Calu3 (cell line): ENCODE data around the gene MMAB. TPM values are rescaled to one million over a fixed set of nuclear protein-coding genes. Genes with fewer than 3 reads are reported as not detected.

Experiments used
- BruUV-seq: library from RNA; stranded (reverse); fragments of 400-500 nt; replicated peaks from 2 replicates; lab custom pipeline; 2021; lab: Mats Ljungman, UMichigan
- CTCF ChIA-PET: fragments of 300-600 bp; sonication (Branson Sonifier 250); formaldehyde crosslinking; loops from one replicate; lab custom pipeline; 2022; ENCODE audit warnings: antibody characterized with exemption; lab: Charles Lee
- DNase-seq: peaks from one replicate; pipeline ENCODE4 v3.0.0; 2022
- H3K27ac Mint-ChIP-seq: one replicate; pipeline ENCODE4 v1.8.0; 2022; ENCODE audit warnings: mixed read lengths; ENCODE audit not compliant: unreplicated experiment
- H3K27me3 Mint-ChIP-seq: one replicate; pipeline ENCODE4 v1.8.0; 2022; ENCODE audit warnings: mixed read lengths; ENCODE audit not compliant: unreplicated experiment
- H3K36me3 Mint-ChIP-seq: one replicate; pipeline ENCODE4 v1.8.0; 2022; ENCODE audit warnings: mild to moderate bottlenecking, moderate library complexity, mixed read lengths; ENCODE audit not compliant: insufficient read depth, unreplicated experiment
- H3K4me1 Mint-ChIP-seq: one replicate; pipeline ENCODE4 v1.8.0; 2022; ENCODE audit warnings: mild to moderate bottlenecking, low read depth, mixed read lengths; ENCODE audit not compliant: unreplicated experiment
- H3K4me3 Mint-ChIP-seq: one replicate; pipeline ENCODE4 v1.8.0; 2022; ENCODE audit warnings: mild to moderate bottlenecking, low read depth, moderate library complexity, mixed read lengths; ENCODE audit not compliant: unreplicated experiment
- H3K9me3 Mint-ChIP-seq: one replicate; pipeline ENCODE4 v1.8.0; 2022; ENCODE audit warnings: low read depth, mixed read lengths; ENCODE audit not compliant: unreplicated experiment
- intact Hi-C: fragments of 100-400 bp; cut with micrococcal nuclease; formaldehyde crosslinking; loops from one replicate; pipeline ENCODE4 v1.10.0; 2022; ENCODE audit not compliant: unreplicated experiment
- total RNA-seq: library from RNA; stranded (reverse); gene quantifications from 2 replicates; pipeline ENCODE4 v1.2.3, GENCODE V29; 2022
- TF ChIP-seq, protein P1 (sequence below): fragments of 200-600 bp; IDR thresholded peaks from one replicate; pipeline ENCODE4 v1.8.0; 2022; ENCODE audit warnings: antibody characterized with exemption; ENCODE audit not compliant: unreplicated experiment

Gene MMAB
- total RNA-seq, 1 experiment from 2014 or later = 82.8 TPM

DNA sequence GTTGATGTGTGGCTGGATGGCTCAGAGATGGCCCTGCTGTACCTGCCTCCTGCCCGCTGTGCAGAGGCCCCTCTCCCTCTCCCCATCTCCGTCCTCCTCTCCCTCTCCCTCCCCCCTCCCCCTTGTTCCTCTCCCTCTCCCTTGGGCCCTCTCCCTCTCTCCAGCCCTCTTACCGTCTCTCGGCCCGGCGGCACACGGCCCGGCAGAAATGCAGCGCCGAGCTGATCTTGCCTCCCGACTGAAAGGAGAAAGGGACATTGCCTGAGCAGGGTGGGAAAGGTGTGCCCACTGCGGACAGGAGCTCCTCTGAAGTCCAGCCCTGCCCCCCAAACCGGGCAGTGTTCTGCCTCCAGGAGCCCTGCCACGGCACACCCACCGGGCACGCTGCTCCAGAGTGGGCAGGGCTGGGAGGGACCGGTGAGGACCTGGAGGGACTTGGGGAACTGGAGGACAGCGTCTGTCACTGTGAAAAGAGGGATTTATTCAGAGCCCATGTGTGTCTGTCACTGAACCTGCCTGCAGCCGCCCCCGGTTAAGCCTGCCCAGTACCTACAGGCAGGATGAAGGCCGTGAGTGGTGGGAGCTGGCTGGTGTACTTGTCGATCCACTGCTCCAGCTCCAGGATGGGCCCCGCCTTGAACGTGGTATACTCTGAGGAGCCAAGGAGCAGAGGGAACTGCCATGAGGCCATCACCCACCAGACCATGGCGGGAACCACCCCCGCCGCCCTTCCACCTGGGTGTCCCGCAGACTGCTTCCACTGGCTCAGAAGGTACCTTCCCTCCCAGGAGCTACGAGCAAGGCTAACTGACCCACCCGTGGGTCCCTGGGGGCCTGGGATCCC, 12.2 kb downstream of the MMAB start:
- CTCF ChIA-PET = no interaction called here
- DNase-seq = no peak
- Mint-ChIP-seq H3K4me1 (no peaks in the 10 kb centered on the region), H3K4me3 (no peak overlapping the region), H3K36me3 (peaks cover 41% of the 10 kb centered on the region), H3K27me3 (no peaks in the 10 kb centered on the region), H3K27ac (no peak overlapping the region), H3K9me3 (no peaks in the 10 kb centered on the region)
- intact Hi-C loops = no loop called here
- BruUV-seq = no TSS peak
- TF ChIP-seq, protein P1, sequence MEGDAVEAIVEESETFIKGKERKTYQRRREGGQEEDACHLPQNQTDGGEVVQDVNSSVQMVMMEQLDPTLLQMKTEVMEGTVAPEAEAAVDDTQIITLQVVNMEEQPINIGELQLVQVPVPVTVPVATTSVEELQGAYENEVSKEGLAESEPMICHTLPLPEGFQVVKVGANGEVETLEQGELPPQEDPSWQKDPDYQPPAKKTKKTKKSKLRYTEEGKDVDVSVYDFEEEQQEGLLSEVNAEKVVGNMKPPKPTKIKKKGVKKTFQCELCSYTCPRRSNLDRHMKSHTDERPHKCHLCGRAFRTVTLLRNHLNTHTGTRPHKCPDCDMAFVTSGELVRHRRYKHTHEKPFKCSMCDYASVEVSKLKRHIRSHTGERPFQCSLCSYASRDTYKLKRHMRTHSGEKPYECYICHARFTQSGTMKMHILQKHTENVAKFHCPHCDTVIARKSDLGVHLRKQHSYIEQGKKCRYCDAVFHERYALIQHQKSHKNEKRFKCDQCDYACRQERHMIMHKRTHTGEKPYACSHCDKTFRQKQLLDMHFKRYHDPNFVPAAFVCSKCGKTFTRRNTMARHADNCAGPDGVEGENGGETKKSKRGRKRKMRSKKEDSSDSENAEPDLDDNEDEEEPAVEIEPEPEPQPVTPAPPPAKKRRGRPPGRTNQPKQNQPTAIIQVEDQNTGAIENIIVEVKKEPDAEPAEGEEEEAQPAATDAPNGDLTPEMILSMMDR = no peak

DNA sequence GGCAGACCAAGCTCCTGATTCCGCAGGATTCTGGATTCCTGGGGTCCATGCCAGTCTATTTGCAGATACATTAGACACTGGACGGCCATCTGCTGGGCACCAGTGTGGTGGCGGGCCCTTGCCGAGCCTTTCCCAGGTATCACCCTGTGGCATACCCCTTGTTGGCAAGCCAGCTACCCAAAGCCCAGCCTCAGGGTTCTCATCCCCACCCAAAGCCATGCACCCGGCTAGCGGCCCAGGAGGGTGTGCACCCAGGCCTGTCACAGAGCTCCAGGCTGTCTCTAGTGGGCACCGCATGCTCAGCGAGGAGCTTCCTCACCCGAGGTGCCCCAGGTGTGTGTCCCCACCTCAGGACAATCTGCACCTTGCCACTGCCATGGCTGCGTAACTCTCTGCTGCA, 13.7 kb downstream of the MMAB start:
- CTCF ChIA-PET = no interaction called here
- peaks cover 34% of the 10 kb centered on the region for H3K36me3 Mint-ChIP-seq
- no TSS peak for BruUV-seq

DNA sequence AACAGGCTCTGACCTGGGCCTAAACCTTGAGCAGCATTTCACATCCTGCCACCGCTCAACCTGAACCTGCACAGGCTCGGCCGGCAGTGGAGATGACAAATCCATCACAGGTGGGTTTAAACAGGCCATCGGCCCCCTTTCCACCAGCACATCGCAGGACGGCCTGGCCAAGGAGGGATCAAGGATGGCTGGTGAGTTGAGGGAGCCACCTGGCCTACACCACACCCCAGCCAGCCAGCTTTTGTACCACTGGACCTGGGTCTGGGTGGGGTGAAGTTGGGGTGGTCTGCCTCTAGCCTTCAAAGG, 14.2 kb downstream of the MMAB start:
- Mint-ChIP-seq H3K4me3 (no peak overlapping the region), H3K27ac (no peak overlapping the region), H3K27me3 (peaks cover 6% of the 10 kb centered on the region), H3K36me3 (peaks cover 33% of the 10 kb centered on the region), H3K4me1 (no peaks in the 10 kb centered on the region), H3K9me3 (no peaks in the 10 kb centered on the region)
- BruUV-seq = no TSS peak
- intact Hi-C loops = no loop called here
- DNase-seq = no peak
- CTCF ChIA-PET = no interaction called here
- TF ChIP-seq, protein P1 = no peak

More for the DNA sequence above, 13.7 kb downstream of the MMAB start:
- H3K27me3 Mint-ChIP-seq = peaks cover 1% of the 10 kb centered on the region
- H3K27ac Mint-ChIP-seq = no peak overlapping the region
- intact Hi-C loops = no loop called here
- no peak for DNase-seq
- TF ChIP-seq, protein P1 = no peak
- H3K4me3 Mint-ChIP-seq = no peak overlapping the region
- no peaks in the 10 kb centered on the region for H3K4me1 Mint-ChIP-seq
- no peaks in the 10 kb centered on the region for H3K9me3 Mint-ChIP-seq

DNA sequence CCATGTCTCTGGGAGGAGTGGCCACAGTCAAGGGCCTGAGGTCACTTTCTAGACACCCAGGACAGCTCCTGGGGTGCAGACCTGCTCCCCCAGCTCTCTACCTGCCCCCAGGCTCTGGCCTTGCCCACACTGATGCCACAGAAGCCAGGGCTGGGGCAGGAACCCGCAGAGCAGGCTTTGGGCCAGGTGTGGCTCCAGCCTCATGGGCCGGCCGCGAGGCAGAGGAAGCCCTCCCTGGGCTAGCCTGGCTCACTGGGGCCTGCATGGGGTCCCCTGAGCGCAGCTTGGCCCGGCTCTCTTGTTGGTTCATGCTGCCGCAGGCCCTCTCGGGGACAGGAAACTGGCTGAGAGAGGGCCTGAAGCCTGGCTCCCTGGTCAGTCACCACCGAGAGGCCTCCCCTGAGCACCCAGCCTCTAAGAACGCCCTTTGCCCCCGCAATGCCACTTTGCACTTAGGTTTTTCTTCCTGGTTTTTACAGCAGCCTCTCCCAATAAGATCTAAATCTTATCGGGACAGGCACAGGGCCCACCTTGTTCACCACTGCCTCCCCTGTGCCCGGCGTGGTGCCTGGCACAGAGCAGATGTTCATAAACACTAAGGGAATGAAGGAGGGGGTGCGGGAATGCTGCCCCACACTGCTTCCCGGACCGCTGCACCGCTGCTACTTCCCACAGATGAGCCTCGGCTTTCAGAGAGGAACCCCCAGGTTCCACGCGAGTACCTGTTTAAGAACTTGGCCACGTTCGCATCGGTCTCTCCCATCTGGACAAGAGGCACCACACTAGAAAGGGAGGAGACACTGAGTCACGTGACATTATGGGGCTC, 14.7 kb downstream of the MMAB start:
- intact Hi-C loops = no loop called here
- Mint-ChIP-seq H3K9me3 (no peaks in the 10 kb centered on the region), H3K27me3 (peaks cover 11% of the 10 kb centered on the region), H3K4me1 (no peaks in the 10 kb centered on the region), H3K4me3 (no peak overlapping the region), H3K36me3 (peaks cover 33% of the 10 kb centered on the region), H3K27ac (no peak overlapping the region)
- no peak for DNase-seq
- CTCF ChIA-PET = no interaction called here
- no TSS peak for BruUV-seq
- TF ChIP-seq, protein P1 = no peak
